ENCODE measurements around the gene CSMD2. TPM values are rescaled to one million over a fixed set of nuclear protein-coding genes. Genes with fewer than 3 reads are reported as not detected.

Gene CSMD2
- total RNA-seq, 4 donors from 2014 or later: 0.60 to 2.5 (median 1.2) TPM

GRCh38 chr1:34009340-34009985 lies 155.6 kb downstream of the CSMD2 start:
- no peaks in the 10 kb centered on the region for H3K27me3 ChIP-seq
- no peaks in the 10 kb centered on the region for H3K36me3 ChIP-seq
- DNase-seq (ENCODE audit: low spot score in 2 of 2): no peak
- no peak overlapping the region for H3K27ac ChIP-seq
- 64 to 74% methylated on average over 5 of the region's 5 CpGs for WGBS, 2 donors
- H3K4me3 ChIP-seq: no peak overlapping the region
- no peaks in the 10 kb centered on the region for H3K9me3 ChIP-seq
- TF ChIP-seq POLR2A (IDR thresholded peaks at IDR 0.05): no peak
- TF ChIP-seq, protein P1, sequence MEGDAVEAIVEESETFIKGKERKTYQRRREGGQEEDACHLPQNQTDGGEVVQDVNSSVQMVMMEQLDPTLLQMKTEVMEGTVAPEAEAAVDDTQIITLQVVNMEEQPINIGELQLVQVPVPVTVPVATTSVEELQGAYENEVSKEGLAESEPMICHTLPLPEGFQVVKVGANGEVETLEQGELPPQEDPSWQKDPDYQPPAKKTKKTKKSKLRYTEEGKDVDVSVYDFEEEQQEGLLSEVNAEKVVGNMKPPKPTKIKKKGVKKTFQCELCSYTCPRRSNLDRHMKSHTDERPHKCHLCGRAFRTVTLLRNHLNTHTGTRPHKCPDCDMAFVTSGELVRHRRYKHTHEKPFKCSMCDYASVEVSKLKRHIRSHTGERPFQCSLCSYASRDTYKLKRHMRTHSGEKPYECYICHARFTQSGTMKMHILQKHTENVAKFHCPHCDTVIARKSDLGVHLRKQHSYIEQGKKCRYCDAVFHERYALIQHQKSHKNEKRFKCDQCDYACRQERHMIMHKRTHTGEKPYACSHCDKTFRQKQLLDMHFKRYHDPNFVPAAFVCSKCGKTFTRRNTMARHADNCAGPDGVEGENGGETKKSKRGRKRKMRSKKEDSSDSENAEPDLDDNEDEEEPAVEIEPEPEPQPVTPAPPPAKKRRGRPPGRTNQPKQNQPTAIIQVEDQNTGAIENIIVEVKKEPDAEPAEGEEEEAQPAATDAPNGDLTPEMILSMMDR (IDR thresholded peaks at IDR 0.05): no peak
- no peak for TF ChIP-seq EP300 (IDR thresholded peaks at IDR 0.05)
- no peaks in the 10 kb centered on the region for H3K4me1 ChIP-seq

DNA sequence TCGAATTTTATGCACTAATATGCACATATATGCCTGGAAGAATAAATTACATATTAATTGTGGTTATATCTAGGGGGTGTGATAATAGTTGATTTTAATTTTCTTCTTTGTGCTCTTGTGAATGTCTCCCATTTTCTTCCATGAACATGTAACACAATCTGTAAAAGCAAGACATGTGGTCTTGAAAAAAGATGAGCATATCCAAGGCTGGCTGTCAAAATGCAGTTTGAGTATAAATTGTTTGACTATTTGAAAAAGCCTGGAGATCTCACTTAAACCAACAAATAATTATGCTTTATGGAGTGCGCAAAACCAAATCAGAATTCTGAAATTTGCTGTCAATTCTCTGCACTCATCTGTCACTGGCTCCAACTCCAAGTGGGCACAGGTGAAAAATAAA lies 157.3 kb downstream of the CSMD2 start:
- no peaks in the 10 kb centered on the region for H3K27me3 ChIP-seq
- no peak for DNase-seq (ENCODE audit: low spot score in 2 of 2)
- H3K36me3 ChIP-seq: no peaks in the 10 kb centered on the region
- no peak overlapping the region for H3K27ac ChIP-seq
- WGBS, 2 donors: 71 to 72% methylated on average over 2 of the region's 2 CpGs
- no peaks in the 10 kb centered on the region for H3K9me3 ChIP-seq
- TF ChIP-seq, protein P1 (IDR thresholded peaks at IDR 0.05): no peak
- no peak for TF ChIP-seq POLR2A (IDR thresholded peaks at IDR 0.05)
- TF ChIP-seq EP300 (IDR thresholded peaks at IDR 0.05): no peak
- no peak overlapping the region for H3K4me3 ChIP-seq
- no peaks in the 10 kb centered on the region for H3K4me1 ChIP-seq

DNA sequence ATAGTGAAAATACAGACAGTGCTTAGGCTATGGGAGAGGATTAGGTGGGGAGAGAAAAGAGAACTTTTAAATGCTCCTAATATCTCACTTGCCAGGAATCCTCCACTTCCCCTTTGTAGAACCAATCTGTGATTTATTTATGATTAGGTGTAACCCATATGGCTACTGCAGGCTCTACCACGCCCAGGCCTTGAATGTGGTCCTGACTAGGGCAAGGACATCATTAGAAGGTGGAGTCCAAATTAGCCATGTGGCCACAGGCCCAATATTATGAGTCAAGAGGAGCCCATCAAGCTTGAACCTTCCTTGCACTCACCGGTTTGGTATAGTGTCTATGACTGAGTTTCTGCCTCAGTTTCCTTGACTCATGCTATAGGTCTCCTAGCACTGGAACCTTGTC lies 159.7 kb downstream of the CSMD2 start:
- Histone ChIP-seq H3K36me3 (no peaks in the 10 kb centered on the region), H3K27ac (no peak overlapping the region), H3K9me3 (no peaks in the 10 kb centered on the region), H3K4me3 (no peak overlapping the region), H3K4me1 (no peaks in the 10 kb centered on the region), H3K27me3 (no peaks in the 10 kb centered on the region)
- 92% methylated on average over 2 of the region's 2 CpGs for WGBS, 2 donors
- TF ChIP-seq, protein P1 (IDR thresholded peaks at IDR 0.05): no peak
- TF ChIP-seq EP300 (IDR thresholded peaks at IDR 0.05) (no peak), POLR2A (IDR thresholded peaks at IDR 0.05) (no peak)
- DNase-seq (ENCODE audit: low spot score in 2 of 2): no peak

DNA sequence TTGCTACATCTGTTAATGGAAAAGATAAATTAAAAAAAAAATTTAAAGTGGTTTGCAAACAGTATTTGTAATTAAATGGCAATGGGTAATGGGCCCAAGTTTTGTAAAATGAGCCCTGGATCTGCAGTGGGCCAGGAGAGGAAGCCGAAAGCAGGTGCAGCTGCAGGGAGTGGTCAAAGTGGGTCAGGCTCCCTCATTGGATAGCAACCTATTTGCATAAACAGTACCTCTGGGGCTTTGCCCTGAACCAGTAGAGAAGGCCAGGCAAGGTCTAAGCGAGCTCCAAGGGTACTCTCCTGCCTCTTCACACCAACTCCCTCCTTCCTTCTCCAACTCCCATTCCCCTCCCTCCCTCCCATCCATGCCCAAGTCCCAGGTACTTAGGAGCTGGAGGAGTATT lies 162.2 kb downstream of the CSMD2 start:
- Histone ChIP-seq H3K9me3 (no peaks in the 10 kb centered on the region), H3K4me1 (no peaks in the 10 kb centered on the region), H3K36me3 (no peaks in the 10 kb centered on the region), H3K4me3 (no peak overlapping the region), H3K27ac (no peak overlapping the region), H3K27me3 (no peaks in the 10 kb centered on the region)
- no peak for DNase-seq (ENCODE audit: low spot score in 2 of 2)
- 69 to 74% methylated on average over 2 of the region's 2 CpGs for WGBS, 2 donors
- TF ChIP-seq, protein P1 (IDR thresholded peaks at IDR 0.05): no peak
- TF ChIP-seq POLR2A (IDR thresholded peaks at IDR 0.05): no peak
- no peak for TF ChIP-seq EP300 (IDR thresholded peaks at IDR 0.05)

DNA sequence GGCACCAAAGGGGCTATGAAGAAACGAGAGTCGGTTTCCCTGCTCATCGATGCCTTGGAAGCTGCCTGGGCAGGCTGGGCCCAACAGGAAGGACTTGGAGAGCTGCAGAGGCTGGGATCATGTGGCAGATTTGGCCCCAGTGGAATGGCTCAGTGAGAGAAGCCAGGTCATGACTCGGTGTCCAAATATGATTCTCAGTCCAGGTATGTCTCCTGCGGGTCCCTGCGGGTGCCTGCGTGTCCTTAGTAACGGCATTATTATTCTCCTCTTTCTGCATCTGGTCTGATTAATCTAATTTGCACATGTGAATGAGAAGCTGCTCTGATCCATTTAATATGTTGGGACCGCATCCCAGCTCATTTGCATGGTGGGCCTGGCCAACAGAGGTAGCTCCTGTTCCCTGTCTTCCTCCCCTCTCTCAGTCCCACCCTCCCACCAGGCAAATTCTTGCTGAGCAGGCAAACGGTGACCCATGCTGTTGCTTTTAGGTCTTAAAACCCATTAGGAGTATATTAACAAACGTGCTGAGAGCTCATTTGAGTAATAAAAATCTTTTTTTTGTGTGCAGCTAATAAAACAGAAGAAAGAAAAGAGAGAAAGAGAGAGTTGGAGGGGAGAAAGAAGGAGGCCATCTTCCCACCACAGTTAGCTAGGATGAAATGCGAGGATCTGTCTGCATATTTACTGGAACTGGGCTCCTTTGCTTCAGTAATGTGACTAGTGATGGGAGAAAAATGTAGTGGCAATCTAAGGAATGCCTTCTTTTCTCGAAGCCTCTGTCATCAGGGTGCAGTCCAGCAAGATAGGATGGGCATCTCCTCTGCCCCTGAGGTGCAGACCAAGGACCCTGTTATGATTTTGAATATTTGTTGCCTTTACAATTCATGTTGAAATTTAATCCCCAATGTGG lies 167.6 kb downstream of the CSMD2 start:
- TF ChIP-seq, protein P1 (IDR thresholded peaks at IDR 0.05): no peak
- TF ChIP-seq EP300 (IDR thresholded peaks at IDR 0.05) (no peak), POLR2A (IDR thresholded peaks at IDR 0.05) (no peak)
- 75% methylated on average over 13 of the region's 13 CpGs for WGBS, 2 donors

More for the DNA sequence above, 167.6 kb downstream of the CSMD2 start:
- no peaks in the 10 kb centered on the region for H3K9me3 ChIP-seq
- no peak overlapping the region for H3K27ac ChIP-seq
- no peaks in the 10 kb centered on the region for H3K27me3 ChIP-seq
- H3K36me3 ChIP-seq: no peaks in the 10 kb centered on the region
- DNase-seq (ENCODE audit: low spot score in 2 of 2): no peak
- no peaks in the 10 kb centered on the region for H3K4me1 ChIP-seq
- H3K4me3 ChIP-seq: no peak overlapping the region
